ENCODE measurements around the gene RPL7L1.

DNA sequence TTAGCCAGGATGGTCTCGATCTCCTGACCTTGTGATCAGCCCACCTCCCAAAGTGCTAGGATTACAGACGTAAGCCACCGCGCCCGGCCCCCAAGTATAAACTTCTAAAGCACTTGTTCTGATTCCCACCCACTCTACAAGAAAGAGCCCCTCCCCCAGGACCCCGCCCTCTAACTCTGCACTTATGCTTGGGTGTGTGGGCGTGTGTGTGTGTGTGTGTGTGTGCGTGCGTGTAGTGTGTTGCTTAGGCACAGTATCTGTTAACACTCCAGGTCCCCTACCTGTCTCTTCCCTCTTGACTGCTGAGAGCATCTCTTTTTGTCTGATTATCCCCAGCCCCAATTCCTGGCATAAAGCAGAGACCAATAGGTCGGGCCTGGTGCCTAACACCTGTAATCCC is 30.4 kb downstream of the RPL7L1 start:
- TF ChIP-seq, protein P1, sequence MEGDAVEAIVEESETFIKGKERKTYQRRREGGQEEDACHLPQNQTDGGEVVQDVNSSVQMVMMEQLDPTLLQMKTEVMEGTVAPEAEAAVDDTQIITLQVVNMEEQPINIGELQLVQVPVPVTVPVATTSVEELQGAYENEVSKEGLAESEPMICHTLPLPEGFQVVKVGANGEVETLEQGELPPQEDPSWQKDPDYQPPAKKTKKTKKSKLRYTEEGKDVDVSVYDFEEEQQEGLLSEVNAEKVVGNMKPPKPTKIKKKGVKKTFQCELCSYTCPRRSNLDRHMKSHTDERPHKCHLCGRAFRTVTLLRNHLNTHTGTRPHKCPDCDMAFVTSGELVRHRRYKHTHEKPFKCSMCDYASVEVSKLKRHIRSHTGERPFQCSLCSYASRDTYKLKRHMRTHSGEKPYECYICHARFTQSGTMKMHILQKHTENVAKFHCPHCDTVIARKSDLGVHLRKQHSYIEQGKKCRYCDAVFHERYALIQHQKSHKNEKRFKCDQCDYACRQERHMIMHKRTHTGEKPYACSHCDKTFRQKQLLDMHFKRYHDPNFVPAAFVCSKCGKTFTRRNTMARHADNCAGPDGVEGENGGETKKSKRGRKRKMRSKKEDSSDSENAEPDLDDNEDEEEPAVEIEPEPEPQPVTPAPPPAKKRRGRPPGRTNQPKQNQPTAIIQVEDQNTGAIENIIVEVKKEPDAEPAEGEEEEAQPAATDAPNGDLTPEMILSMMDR (conservative IDR thresholded peaks at IDR 0.05): no peak
- TF ChIP-seq EZH2 (IDR thresholded peaks at IDR 0.05; ENCODE audit: low read depth): no peak

Data from PC-9 (cell line).